Natural killer cell (primary cell): ENCODE data around the gene CCDC12. TPM values are rescaled to one million over a fixed set of nuclear protein-coding genes. Genes with fewer than 3 reads are reported as not detected.

Source experiments
- ATAC-seq, 3 donors: fragments of 150-1000 bp in 2 of 3; fragments of 200-7000 bp in 1 of 3; cut with Tn5 transposase; 1 replicate in 1 of 3; 2 replicates in 2 of 3; pipeline ENCODE4 v1.10.0; 2021; ENCODE audit warnings: mild to moderate bottlenecking in 2 of 3, moderate library complexity in 2 of 3
- DNase-seq, 2 donors: peaks; one replicate each; pipeline versions ENCODE4 v3.0.0 to v3.0.0-alpha.2; 2013 to 2021; ENCODE audit warnings: mixed read lengths in 1 of 2
- H3K27ac ChIP-seq: one replicate; pipeline ENCODE4 v1.5.1; 2013; ENCODE audit warnings: mild to moderate bottlenecking, low read length
- H3K27me3 ChIP-seq: one replicate; pipeline ENCODE4 v1.6.1; 2013; ENCODE audit warnings: low read length; ENCODE audit not compliant: control insufficient read depth, insufficient read depth
- H3K36me3 ChIP-seq: one replicate; pipeline ENCODE4 v1.6.1; 2013; ENCODE audit warnings: low read length; ENCODE audit not compliant: control insufficient read depth, insufficient read depth
- H3K4me1 ChIP-seq: one replicate; pipeline ENCODE4 v1.6.1; 2013; ENCODE audit warnings: low read length; ENCODE audit not compliant: control insufficient read depth, insufficient read depth
- H3K4me3 ChIP-seq: one replicate; pipeline ENCODE4 v1.5.1; 2013; ENCODE audit warnings: low read length
- H3K9me3 ChIP-seq: one replicate; pipeline ENCODE4 v1.6.1; 2013; ENCODE audit warnings: low read length; ENCODE audit not compliant: control insufficient read depth, insufficient read depth
- H3K27ac Mint-ChIP-seq, 2 donors: one replicate each; pipeline ENCODE4 v1.8.0; 2022; ENCODE audit warnings: mild to moderate bottlenecking in 2 of 2, mixed read lengths in 2 of 2, moderate library complexity in 1 of 2
- H3K27me3 Mint-ChIP-seq, 2 donors: one replicate each; pipeline ENCODE4 v1.8.0; 2022; ENCODE audit warnings: low read depth in 2 of 2, mixed read lengths in 2 of 2
- H3K36me3 Mint-ChIP-seq: one replicate; pipeline ENCODE4 v1.8.0; 2022; ENCODE audit warnings: mixed read lengths
- H3K4me1 Mint-ChIP-seq, 2 donors: one replicate each; pipeline ENCODE4 v1.8.0; 2022; ENCODE audit warnings: mixed read lengths in 2 of 2
- H3K4me3 Mint-ChIP-seq: one replicate; pipeline ENCODE4 v1.8.0; 2022; ENCODE audit warnings: mild to moderate bottlenecking, moderate library complexity, mixed read lengths
- H3K9me3 Mint-ChIP-seq, 2 donors: one replicate each; pipeline ENCODE4 v1.8.0; 2022; ENCODE audit warnings: mixed read lengths in 2 of 2
- WGBS: methylation state at CpG from one replicate; pipeline ENCODE4 v1.1.7; 2013; ENCODE audit warnings: missing lambda C conversion rate; ENCODE audit not compliant: insufficient coverage; 5-methylcytosine and 5-hydroxymethylcytosine counted together
- intact Hi-C: fragments of 100-400 bp; cut with micrococcal nuclease; formaldehyde crosslinking; loops from one replicate; pipeline ENCODE4 v1.14.2; 2022
- total RNA-seq, 4 donors: library from RNA; stranded (reverse); fragments of 120-200 nt in 1 of 4; gene quantifications; one replicate each; pipeline versions ENCODE4 v1.2.3 to v1.2.4, GENCODE V29; 2013 to 2022
- TF ChIP-seq, protein P1 (sequence below): fragments of 200-600 bp; IDR thresholded peaks from one replicate; pipeline ENCODE4 v1.8.0; 2022; ENCODE audit warnings: antibody characterized with exemption

Gene CCDC12
- total RNA-seq, 3 donors from 2014 or later (not counting 1 experiment from before 2014, with no cell fraction given) = 104 to 114 (median 111) TPM

DNA sequence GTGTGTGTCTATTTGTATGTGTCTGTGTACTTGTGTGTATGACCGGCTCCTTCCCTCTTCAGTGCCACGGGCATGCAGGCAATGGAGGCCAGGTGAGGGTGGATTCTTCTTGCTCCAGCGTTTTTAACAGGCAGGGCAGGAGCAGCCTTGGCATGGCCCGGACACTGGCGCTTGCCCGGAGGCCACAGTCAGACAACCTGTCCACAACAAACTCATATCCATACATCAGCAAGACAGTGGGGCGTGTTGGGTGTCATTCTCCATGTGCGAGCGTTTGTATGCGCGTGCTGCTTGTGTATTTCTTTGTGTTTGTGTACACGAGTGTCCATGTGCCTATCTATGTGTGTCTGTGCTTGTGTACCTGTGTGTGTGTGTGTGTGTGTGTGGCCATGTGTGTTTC, 69.3 kb downstream of the CCDC12 start:
- Histone ChIP-seq H3K4me1 (peaks cover 14% of the 10 kb centered on the region), H3K27me3 (no peaks in the 10 kb centered on the region), H3K36me3 (no peaks in the 10 kb centered on the region), H3K27ac (no peak overlapping the region), H3K9me3 (no peaks in the 10 kb centered on the region), H3K4me3 (no peak overlapping the region)
- DNase-seq (no peak), ATAC-seq (no peak)
- 97% methylated on average over 9 of the region's 12 CpGs for WGBS
- intact Hi-C loops = no loop called here
- Mint-ChIP-seq H3K4me3 (no peak overlapping the region), H3K27ac (no peak overlapping the region), H3K36me3 (no peaks in the 10 kb centered on the region), H3K4me1 (peaks cover 5 to 6% of the 10 kb centered on the region in 2 donors), H3K9me3 (no peaks in the 10 kb centered on the region), H3K27me3 (no peaks in the 10 kb centered on the region)
- TF ChIP-seq, protein P1, sequence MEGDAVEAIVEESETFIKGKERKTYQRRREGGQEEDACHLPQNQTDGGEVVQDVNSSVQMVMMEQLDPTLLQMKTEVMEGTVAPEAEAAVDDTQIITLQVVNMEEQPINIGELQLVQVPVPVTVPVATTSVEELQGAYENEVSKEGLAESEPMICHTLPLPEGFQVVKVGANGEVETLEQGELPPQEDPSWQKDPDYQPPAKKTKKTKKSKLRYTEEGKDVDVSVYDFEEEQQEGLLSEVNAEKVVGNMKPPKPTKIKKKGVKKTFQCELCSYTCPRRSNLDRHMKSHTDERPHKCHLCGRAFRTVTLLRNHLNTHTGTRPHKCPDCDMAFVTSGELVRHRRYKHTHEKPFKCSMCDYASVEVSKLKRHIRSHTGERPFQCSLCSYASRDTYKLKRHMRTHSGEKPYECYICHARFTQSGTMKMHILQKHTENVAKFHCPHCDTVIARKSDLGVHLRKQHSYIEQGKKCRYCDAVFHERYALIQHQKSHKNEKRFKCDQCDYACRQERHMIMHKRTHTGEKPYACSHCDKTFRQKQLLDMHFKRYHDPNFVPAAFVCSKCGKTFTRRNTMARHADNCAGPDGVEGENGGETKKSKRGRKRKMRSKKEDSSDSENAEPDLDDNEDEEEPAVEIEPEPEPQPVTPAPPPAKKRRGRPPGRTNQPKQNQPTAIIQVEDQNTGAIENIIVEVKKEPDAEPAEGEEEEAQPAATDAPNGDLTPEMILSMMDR = no peak

DNA sequence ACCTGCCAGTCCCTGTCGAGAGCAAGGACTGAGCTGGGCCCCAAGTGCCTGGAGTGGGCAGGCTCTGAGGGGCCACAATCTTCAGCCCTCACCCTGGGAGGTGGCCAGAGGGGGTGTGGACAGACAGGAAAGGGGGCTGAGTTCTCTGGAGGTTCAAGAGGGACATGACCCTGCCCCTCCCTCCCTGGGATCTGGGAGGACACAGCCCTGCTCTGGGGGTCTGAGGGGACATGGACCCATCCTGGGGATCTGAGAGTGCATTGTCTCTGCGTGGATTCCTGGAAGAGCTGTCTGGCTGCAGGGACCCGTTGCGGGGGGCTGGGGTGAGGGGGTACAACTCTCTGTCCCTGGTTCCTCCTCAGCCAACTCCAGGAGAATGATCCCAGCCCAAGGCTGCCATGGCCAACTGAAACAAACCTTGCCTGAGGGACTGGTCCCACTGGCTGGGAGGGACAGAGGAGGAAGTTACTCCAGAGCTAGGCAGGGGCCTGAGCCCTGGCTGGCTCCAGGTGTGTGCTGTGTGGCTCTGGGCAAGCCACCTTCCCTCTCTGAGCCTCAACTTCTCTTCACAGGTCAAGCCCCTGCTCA, 70.0 kb downstream of the CCDC12 start:
- Histone ChIP-seq H3K36me3 (no peaks in the 10 kb centered on the region), H3K27ac (no peak overlapping the region), H3K4me3 (no peak overlapping the region), H3K4me1 (peaks cover 14% of the 10 kb centered on the region), H3K9me3 (no peaks in the 10 kb centered on the region), H3K27me3 (no peaks in the 10 kb centered on the region)
- Mint-ChIP-seq H3K9me3 (no peaks in the 10 kb centered on the region), H3K27ac (no peak overlapping the region), H3K36me3 (no peaks in the 10 kb centered on the region), H3K4me1 (peaks cover 5 to 6% of the 10 kb centered on the region in 2 donors), H3K27me3 (no peaks in the 10 kb centered on the region), H3K4me3 (no peak overlapping the region)
- TF ChIP-seq, protein P1 = no peak
- WGBS = 82% methylated on average over 4 of the region's 4 CpGs
- DNase-seq (no peak), ATAC-seq (no peak)
- intact Hi-C loops = no loop called here

DNA sequence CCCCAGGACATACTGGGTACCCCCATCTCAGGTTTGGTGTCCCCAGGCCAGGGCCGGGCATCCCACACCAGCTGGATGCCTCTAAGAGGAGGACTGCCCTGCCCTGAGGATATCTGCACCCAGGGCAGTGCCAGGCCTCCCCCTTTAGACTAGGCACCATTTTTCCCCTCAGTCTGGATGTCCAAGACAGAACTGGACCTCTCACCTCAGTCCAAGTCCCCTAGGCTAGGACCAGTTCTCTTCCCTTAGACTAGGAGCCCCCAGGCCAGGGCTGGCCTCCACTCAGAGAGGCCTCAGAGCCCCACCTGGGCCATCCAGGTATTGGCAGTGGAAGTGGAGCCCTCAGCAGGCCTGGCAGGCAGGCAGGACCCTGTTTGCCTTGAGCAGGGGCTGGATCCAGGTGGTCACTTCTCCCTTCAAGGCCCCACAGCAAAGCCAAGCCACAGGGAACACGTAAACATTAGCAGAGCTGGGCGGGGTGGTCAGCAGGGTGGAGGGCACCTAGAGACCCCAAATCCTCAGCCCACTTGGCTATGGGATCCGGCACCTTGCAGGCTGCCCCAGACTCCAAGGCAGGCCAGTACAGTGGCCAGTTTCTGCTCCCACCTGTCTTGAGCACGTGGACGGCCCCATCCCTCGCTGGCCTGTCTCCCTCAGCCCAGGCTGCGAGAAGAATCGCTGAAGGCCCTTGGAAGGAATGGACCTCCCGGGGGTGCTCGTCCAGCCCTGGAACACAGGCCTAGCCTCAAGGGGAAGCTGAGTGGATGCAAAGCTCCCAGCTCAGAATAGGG, 70.7 kb downstream of the CCDC12 start:
- Mint-ChIP-seq H3K36me3 (no peaks in the 10 kb centered on the region), H3K27ac (no peak overlapping the region), H3K4me1 (peaks cover 5 to 6% of the 10 kb centered on the region in 2 donors), H3K4me3 (no peak overlapping the region), H3K9me3 (no peaks in the 10 kb centered on the region), H3K27me3 (no peaks in the 10 kb centered on the region)
- no peaks in the 10 kb centered on the region for H3K27me3 ChIP-seq
- no peak overlapping the region for H3K27ac ChIP-seq
- H3K36me3 ChIP-seq = no peaks in the 10 kb centered on the region
- DNase-seq (no peak), ATAC-seq (no peak)
- peaks cover 14% of the 10 kb centered on the region for H3K4me1 ChIP-seq
- TF ChIP-seq, protein P1 = no peak
- no peak overlapping the region for H3K4me3 ChIP-seq
- H3K9me3 ChIP-seq = no peaks in the 10 kb centered on the region
- intact Hi-C loops = no loop called here
- WGBS = 92% methylated on average over 11 of the region's 11 CpGs
